Hepatocyte (in vitro differentiated cells): ENCODE measurements around the gene FAM135A. TPM values are rescaled to one million over a fixed set of nuclear protein-coding genes. Genes with fewer than 3 reads are reported as not detected.
A peak's percentile ranks its signal among the peaks of the same experiment; 100 is the strongest.

ENCODE experiments used
- DNase-seq: peaks from one replicate; pipeline ENCODE4 v3.0.0-alpha.2; 2016; ENCODE audit warnings: low spot score
- H2AFZ ChIP-seq: fragments of 200-600 bp; sonication (generic); 2 replicates; pipeline ENCODE4 v1.6.0; 2016; ENCODE audit warnings: antibody characterized with exemption, mild to moderate bottlenecking
- H3K27ac ChIP-seq: fragments of 200-600 bp; sonication (generic); 2 replicates; pipeline ENCODE4 v1.5.1; 2016; ENCODE audit warnings: mild to moderate bottlenecking
- H3K27me3 ChIP-seq: fragments of 200-600 bp; sonication (generic); 2 replicates; pipeline ENCODE4 v1.6.1; 2016
- H3K36me3 ChIP-seq: fragments of 200-600 bp; sonication (generic); replicated peaks from 2 replicates; pipeline ENCODE4 v1.5.1; 2016; ENCODE audit warnings: low read depth; ENCODE audit not compliant: insufficient read depth
- H3K4me1 ChIP-seq: fragments of 200-600 bp; sonication (generic); 2 replicates; pipeline ENCODE4 v1.5.1; 2016; ENCODE audit warnings: mild to moderate bottlenecking, moderate library complexity; ENCODE audit not compliant: insufficient read depth
- H3K4me2 ChIP-seq: fragments of 200-600 bp; sonication (generic); 2 replicates; pipeline ENCODE4 v1.6.0; 2016
- H3K4me3 ChIP-seq: fragments of 200-600 bp; sonication (generic); 2 replicates; pipeline ENCODE4 v1.5.1; 2016; ENCODE audit warnings: mild to moderate bottlenecking
- H3K79me2 ChIP-seq: fragments of 200-600 bp; sonication (generic); 2 replicates; pipeline ENCODE4 v1.6.0; 2017; ENCODE audit warnings: mild to moderate bottlenecking
- H3K9me2 ChIP-seq: fragments of 200-600 bp; sonication (generic); replicated peaks from 2 replicates; pipeline ENCODE4 v1.6.0; 2017; ENCODE audit warnings: mild to moderate bottlenecking; ENCODE audit not compliant: insufficient read depth
- H3K9me3 ChIP-seq: fragments of 200-600 bp; sonication (generic); 2 replicates; pipeline ENCODE4 v1.5.1; 2016; ENCODE audit warnings: low read depth, mild to moderate bottlenecking
- H4K20me1 ChIP-seq: fragments of 200-600 bp; sonication (generic); 2 replicates; pipeline ENCODE4 v1.6.0; 2016; ENCODE audit warnings: mild to moderate bottlenecking; ENCODE audit not compliant: insufficient read depth, poor library complexity, severe bottlenecking
- CTCF ChIP-seq: fragments of 200-600 bp; sonication (generic); IDR thresholded peaks from 2 replicates; pipeline ENCODE4 v1.5.1; 2016; ENCODE audit warnings: antibody characterized with exemption, mild to moderate bottlenecking; ENCODE audit not compliant: poor library complexity
- EZH2 ChIP-seq: fragments of 200-600 bp; sonication (generic); IDR thresholded peaks from 2 replicates; pipeline ENCODE4 v1.6.1; 2016; ENCODE audit warnings: antibody characterized with exemption, mild to moderate bottlenecking, borderline replicate concordance
- EZH2phosphoT487 ChIP-seq: fragments of 200-600 bp; sonication (generic); IDR thresholded peaks from one replicate; pipeline ENCODE4 v1.6.1; 2018; ENCODE audit warnings: antibody characterized with exemption, mild to moderate bottlenecking, low read depth, moderate library complexity; ENCODE audit not compliant: unreplicated experiment, severe bottlenecking
- WGBS: methylation state at CpG from one replicate; pipeline ENCODE4 v1.1.6; 2016; ENCODE audit warnings: low lambda C conversion rate; ENCODE audit errors: missing lambda C conversion rate; 5-methylcytosine and 5-hydroxymethylcytosine counted together
- polyA plus RNA-seq: library from polyadenylated mRNA; unstranded; fragments of >200 nt; fragmentation: Nextera tagmentation; extraction: Ambion mirVana; gene quantifications from 2 replicates; pipeline ENCODE4 v1.2.1, GENCODE V29; 2016
- total RNA-seq: library from RNA; depleted of rRNA; stranded (reverse); fragments of >200 nt; gene quantifications from 2 replicates; pipeline ENCODE4 v1.2.3, GENCODE V29; 2014

Gene FAM135A
- total and polyA plus RNA-seq, 2 experiments from 2014 or later: 19.0 to 78.4 TPM

DNA sequence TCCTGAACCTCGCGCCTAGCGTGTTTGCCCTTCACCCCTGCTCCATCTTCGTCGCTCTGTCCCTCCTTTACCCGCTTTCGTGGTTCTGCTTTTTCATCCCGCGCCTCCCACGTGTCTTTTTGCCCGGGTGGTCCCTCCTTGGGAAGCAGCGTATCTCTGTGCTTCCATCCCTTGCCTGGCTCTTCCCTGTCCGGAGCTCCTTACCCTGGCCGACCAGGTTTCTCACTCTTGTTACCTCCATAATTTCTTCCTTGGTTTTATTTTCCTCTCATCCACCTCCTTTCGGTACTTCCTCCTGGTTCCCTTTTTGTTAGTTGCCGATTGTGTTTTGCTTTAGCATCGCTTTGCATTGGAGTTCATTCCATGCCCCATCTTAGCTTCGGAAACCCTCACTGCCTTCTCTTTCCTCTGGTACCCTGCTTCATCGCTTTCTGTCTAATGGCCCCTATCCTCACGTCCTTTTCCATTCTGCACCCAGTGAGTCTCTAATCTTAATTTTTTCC, 735 bp downstream of the FAM135A start:
- Histone ChIP-seq H3K9me3 (no peaks in the 10 kb centered on the region), H3K36me3 (no peaks in the 10 kb centered on the region), H3K79me2 (peaks cover 54% of the 10 kb centered on the region), H4K20me1 (no peaks in the 10 kb centered on the region), H3K27me3 (no peaks in the 10 kb centered on the region), H3K4me2 (peak overlapping the region; percentile 80), H3K27ac (peak overlapping the region; percentile 81), H3K4me3 (peak overlapping the region; percentile 87), H3K4me1 (peaks cover 5% of the 10 kb centered on the region), H2AFZ (peak overlapping the region; percentile 86), H3K9me2 (no peaks in the 10 kb centered on the region)
- no peak for TF ChIP-seq CTCF
- no peak for TF ChIP-seq EZH2phosphoT487
- TF ChIP-seq EZH2: no peak
- DNase-seq: no peak
- under 1% methylated on average over 20 of the region's 20 CpGs for WGBS

DNA sequence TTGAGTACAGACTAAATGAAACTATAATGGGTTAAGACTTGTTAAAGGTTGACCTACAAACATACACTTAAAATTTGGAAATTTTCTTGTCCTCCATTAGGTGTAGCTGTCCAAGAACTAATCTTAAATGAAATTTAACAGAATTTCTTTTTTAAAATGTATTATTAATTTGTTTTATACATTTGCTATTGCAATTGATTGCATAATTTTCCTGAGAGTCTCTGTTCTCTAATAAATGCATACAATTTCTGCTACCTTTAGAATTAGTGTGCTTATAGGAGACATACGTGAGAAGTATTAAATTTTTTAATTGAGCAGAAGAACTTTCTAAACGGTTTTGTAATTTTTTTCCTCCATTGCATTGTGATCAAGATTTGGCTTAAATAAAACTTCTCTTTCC, 1.5 kb downstream of the FAM135A start:
- Histone ChIP-seq H3K27ac (no peak overlapping the region), H3K79me2 (peaks cover 61% of the 10 kb centered on the region), H3K9me3 (no peaks in the 10 kb centered on the region), H3K4me1 (peaks cover 5% of the 10 kb centered on the region), H3K9me2 (no peaks in the 10 kb centered on the region), H3K4me2 (peak overlapping the region; percentile 80), H3K4me3 (peak overlapping the region; percentile 87), H3K27me3 (no peaks in the 10 kb centered on the region), H2AFZ (no peak overlapping the region), H3K36me3 (no peaks in the 10 kb centered on the region), H4K20me1 (no peaks in the 10 kb centered on the region)
- 70% methylated on average over 2 of the region's 2 CpGs for WGBS
- TF ChIP-seq EZH2 (no peak), CTCF (no peak), EZH2phosphoT487 (no peak)
- DNase-seq: no peak

GRCh38 chr6:70415247-70415646, 1.9 kb downstream of the FAM135A start:
- H4K20me1 ChIP-seq: no peaks in the 10 kb centered on the region
- no peak for TF ChIP-seq EZH2
- peaks cover 5% of the 10 kb centered on the region for H3K4me1 ChIP-seq
- H3K27ac ChIP-seq: no peak overlapping the region
- no peaks in the 10 kb centered on the region for H3K27me3 ChIP-seq
- DNase-seq: no peak
- no peaks in the 10 kb centered on the region for H3K9me2 ChIP-seq
- H3K4me2 ChIP-seq: peak overlapping the region; percentile 80
- H3K79me2 ChIP-seq: peaks cover 66% of the 10 kb centered on the region
- no peaks in the 10 kb centered on the region for H3K9me3 ChIP-seq
- peak overlapping the region; percentile 87 for H3K4me3 ChIP-seq
- no peak overlapping the region for H2AFZ ChIP-seq
- no peaks in the 10 kb centered on the region for H3K36me3 ChIP-seq

DNA sequence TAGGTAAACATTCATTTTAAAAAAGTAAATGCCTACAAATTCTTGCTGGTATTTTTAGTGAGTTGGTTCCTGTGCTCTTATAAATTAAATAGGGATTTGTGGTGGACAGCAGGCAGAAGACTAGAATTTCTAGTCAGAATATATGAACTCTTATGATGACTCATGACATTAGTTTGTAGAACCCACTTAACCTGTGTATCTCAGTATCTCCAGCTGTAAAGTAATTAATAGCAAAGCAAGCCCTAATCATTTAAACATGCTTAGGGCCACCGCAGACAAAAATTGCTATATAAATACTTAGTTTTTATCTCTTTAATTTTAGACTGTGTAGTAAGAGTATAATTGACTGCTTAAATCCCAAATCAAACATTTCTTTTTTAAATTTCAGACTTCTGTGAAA, 2.4 kb downstream of the FAM135A start:
- H3K79me2 ChIP-seq: peaks cover 70% of the 10 kb centered on the region

More for the DNA sequence above, 2.4 kb downstream of the FAM135A start:
- DNase-seq: no peak
- Histone ChIP-seq H3K9me2 (no peaks in the 10 kb centered on the region), H3K4me3 (no peak overlapping the region), H3K27me3 (no peaks in the 10 kb centered on the region), H2AFZ (no peak overlapping the region), H3K4me2 (peak overlapping the region; percentile 80), H3K9me3 (no peaks in the 10 kb centered on the region), H3K4me1 (peaks cover 5% of the 10 kb centered on the region), H3K36me3 (no peaks in the 10 kb centered on the region), H4K20me1 (no peaks in the 10 kb centered on the region), H3K27ac (peak overlapping the region; percentile 7)
- TF ChIP-seq EZH2 (no peak), CTCF (no peak), EZH2phosphoT487 (no peak)
- 56% methylated on average over 1 of the region's 1 CpG for WGBS
